Activated gamma-delta T cell treated with anti-CD3 and anti-CD28 coated beads, Interleukin-2, amount 50 U/mL, for 16 hours (primary cell): Measurements from ENCODE around the gene SLC25A13.
"Not testable (repeated sequence)": the region's sequence is repeated elsewhere in the genome, so short reads cannot be mapped to it uniquely, and the experiment has no call there.

Source experiments
- DNase-seq: peaks from one replicate; pipeline ENCODE4 v3.0.0-alpha.2; 2020; ENCODE audit warnings: low read depth

SLC25A13 gene

GRCh38 chr7:96297446-96297845, 24.5 kb downstream of the SLC25A13 start:
- DNase-seq = not testable (repeated sequence)

DNA sequence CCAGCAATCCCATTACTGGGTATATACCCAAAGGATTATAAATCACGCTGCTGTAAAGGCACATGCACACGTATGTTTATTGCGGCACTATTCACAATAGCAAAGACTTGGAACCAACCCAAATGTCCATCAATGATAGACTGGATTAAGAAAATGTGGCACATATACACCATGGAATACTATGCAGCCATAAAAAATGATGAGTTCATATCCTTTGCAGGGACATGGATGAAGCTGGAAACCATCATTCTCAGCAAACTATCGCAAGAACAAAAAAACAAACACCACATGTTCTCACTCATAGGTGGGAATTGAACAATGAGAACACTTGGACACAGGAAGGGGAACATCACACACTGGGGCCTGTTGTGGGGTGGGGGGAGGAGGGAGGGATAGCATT, 28.0 kb downstream of the SLC25A13 start:
- not testable (repeated sequence) for DNase-seq

GRCh38 chr7:96287559-96287958, 34.3 kb downstream of the SLC25A13 start:
- DNase-seq = no peak

DNA sequence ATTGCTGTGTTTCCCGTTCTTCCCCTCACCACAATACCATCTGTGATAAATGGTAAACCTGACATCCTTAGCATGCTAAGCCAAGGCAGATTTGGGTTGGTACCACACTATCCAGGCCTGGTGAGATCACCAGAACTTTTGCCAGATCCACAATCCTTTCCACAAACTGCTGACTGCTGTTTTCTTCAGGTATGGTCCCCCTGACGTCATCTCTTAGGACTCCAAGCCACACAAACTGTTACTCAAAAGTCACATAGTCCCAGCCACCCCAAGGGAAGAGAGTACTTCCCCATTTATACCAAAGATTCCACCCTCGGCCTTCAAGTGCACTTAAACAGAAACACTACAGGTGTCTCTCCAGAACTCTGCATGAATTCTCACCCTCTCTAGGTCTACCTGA, 34.8 kb downstream of the SLC25A13 start:
- DNase-seq = no peak

DNA sequence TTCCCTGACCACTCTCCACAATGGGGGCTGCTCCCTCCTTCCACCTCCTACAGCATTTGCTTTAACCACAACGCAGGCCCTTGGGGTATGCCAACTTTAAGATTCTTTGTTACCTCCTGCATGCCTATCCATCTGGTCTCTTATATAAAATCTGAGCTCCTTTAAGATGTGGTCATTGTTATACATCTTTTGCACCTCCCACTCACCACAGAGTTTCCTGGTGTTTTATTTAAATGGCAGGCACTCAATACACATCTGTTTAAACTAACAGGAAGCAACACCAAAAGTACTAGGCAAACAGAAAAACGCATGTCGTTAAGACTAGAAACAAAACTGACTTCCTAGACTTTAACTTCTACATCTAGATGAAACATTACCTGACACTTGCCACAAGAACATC, 36.3 kb downstream of the SLC25A13 start:
- no peak for DNase-seq

DNA sequence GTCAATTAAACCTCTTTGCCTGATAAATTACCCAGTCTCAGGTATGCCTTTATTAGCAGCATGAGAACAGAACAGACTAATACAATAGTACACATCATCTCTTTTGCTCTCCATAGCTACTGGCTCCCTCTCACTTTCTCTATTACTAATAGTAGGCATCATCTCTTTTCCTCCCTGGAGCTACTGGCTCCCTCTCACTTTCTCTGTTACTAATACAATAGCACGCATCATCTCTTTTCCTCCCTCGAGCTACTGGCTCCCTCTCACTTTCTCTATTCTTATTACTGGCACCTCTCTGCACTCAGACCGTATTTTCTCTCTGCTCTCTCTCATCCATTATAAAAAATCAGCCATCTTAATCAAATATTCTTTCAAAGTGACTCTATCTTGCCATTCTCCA, 37.1 kb downstream of the SLC25A13 start:
- DNase-seq = no peak

DNA sequence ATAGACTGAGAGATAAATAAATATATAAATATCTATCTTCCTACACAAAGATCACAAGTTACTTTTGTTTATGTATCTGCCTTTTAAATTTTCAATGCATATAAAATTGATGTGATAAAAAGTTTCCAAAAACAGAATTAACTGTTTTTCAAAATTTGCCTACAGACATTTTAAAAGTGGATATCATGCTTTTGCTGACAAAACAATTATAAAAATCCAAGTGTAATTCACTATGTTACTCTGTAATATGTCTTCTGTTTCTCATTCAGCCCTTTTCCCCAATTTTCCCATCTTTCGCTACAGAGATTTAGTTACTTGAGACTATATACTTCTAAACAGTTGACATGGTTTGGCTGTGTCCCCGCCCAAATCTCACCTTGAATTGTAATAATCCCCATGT, 37.7 kb downstream of the SLC25A13 start:
- DNase-seq = no peak

DNA sequence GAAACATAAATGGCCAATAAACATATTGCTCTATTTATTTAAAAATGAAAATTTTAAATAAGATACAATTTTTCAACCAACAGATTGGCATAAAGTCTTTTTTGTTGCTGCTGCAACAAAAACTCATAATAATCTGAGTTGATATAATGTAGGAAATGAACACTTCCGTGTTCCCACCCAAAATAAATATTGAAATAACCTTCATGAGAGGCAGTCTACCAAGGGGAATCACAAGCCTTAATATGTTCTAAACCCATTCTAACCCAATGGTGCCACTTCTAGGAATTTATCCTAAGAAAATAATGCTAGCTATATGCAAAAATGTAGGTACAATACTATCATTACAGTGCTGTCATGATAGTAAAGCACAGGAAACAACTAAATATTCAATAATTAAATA, 39.1 kb downstream of the SLC25A13 start:
- no peak for DNase-seq

GRCh38 chr7:96277921-96278320, 44.0 kb downstream of the SLC25A13 start:
- no peak for DNase-seq

GRCh38 chr7:96276019-96276418, 45.9 kb downstream of the SLC25A13 start:
- no peak for DNase-seq

DNA sequence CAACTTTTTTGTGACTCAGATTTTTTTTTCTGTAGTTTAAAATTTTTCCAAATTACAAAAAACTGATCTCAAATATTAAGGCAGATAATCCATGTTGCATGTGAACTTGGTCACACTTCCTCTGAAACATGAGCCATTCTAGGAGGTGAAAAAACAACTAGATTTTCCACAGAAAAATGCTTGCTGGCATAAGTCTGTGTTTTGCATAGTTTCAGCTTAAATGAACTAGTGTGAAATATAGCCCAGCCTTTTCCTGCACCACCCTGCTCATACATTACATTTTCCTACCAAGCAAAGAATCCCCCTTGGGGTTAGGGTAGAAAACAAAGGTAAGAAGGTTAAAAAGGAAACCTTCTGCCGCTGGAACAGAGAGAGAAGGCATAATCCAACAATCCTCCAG, 48.2 kb downstream of the SLC25A13 start:
- no peak for DNase-seq

- no peak for DNase-seq
Measured at GRCh38 chr7:96269246-96269994, 52.5 kb downstream of the SLC25A13 start.

DNA sequence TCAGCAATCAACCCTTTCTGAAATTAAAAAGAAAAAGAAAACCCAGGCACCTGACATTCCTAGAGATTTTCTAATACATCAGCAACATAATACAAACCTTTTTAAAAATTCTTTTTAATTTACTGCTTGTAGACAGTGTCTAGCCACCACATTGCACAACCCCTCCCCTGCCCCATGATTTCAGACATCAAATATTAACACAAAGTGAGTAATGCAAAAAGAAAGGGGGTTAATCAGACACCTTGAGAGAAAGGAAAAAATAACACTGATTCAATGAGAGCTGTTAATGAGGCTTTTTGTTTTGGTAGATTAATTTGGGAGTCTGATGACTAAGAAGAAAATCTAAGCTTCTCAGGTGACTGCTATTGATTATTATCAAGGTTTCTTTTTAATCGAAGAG, 55.3 kb downstream of the SLC25A13 start:
- no peak for DNase-seq

DNA sequence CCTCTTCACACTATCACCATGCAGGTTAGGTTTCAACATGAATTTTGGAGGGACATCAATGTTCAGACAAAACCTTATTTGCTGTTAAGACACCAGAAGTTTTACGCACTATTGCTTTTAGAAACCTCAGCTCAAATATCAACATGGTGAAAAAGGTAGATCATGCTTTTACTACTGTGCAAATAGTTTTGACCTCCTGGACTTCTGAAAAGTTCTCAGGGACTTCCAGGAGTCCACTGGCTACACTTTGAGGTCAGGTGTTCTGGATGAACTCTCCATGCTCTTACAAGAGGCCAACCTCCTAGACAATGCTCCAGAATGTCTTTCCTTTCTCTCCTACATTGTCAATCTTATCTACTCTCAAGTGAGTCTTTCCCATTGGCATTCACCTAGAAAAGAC, 55.9 kb downstream of the SLC25A13 start:
- no peak for DNase-seq

- no peak for DNase-seq
Measured at GRCh38 chr7:96253964-96254363, 67.9 kb downstream of the SLC25A13 start.

- no peak for DNase-seq
Measured at GRCh38 chr7:96253441-96253840, 68.5 kb downstream of the SLC25A13 start.

DNA sequence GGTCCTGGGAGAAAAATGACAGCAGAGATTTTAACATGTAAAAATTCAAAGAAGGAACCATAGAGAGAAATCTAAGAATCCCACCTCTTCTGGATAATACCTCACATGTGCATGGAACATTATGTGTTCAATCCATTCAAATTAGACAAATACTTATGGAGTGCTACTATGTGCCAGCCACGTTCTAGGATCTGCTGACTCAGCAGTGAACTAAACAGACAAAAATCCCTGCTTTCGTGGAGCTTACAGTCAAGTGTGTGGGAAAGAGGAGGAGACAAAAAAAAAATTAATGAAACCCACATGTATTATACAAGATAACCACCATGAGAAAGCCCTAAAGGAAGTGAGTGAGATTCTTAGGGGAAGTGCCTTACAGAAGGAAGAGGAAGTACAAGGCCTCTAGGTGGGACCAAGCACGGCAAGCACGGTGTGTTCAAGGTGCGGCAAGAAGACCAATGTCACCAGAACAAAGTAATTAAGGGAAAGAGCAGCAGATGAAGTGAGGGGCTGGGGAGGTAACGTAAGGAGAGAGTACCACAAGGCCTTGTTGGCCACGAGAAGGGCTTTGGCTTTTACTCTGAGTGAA, 71.0 kb downstream of the SLC25A13 start:
- DNase-seq = no peak

GRCh38 chr7:96248405-96248804, 73.5 kb downstream of the SLC25A13 start:
- no peak for DNase-seq

- no peak for DNase-seq
Measured at GRCh38 chr7:96246919-96247318, 75.0 kb downstream of the SLC25A13 start.

GRCh38 chr7:96244992-96245292, 77.0 kb downstream of the SLC25A13 start:
- DNase-seq = no peak

GRCh38 chr7:96244244-96244991, 77.5 kb downstream of the SLC25A13 start:
- no peak for DNase-seq

GRCh38 chr7:96243241-96243640, 78.7 kb downstream of the SLC25A13 start:
- no peak for DNase-seq

GRCh38 chr7:96241855-96242254, 80.0 kb downstream of the SLC25A13 start:
- DNase-seq = no peak
